ENCODE measurements around the gene APLN.

APLN gene

GRCh38 chrX:129654652-129655546 lies at the start of gene APLN:
APLN (minus strand) TSS chrX:129654956; CDS start chrX:129654630, 326 bp downstream.
- DNase-seq, result peak in 1 of 2 experiments; percentile 27

- DNase-seq, result no peak
These were observed 49.7 kb upstream of the APLN start for GRCh38 chrX:129704491-129704890.

GRCh38 chrX:129701624-129702069 lies 46.9 kb upstream of the APLN start:
- no peak for DNase-seq

- DNase-seq, result no peak
These were observed 45.8 kb upstream of the APLN start for GRCh38 chrX:129700536-129700935.

GRCh38 chrX:129698150-129698549 lies 43.4 kb upstream of the APLN start:
- DNase-seq, result no peak

- no peak for DNase-seq
These were observed 42.6 kb upstream of the APLN start for GRCh38 chrX:129697204-129697829.

- DNase-seq, result no peak
These were observed 41.9 kb upstream of the APLN start for GRCh38 chrX:129696463-129697155.

GRCh38 chrX:129695937-129696336 lies 41.2 kb upstream of the APLN start:
- DNase-seq, result no peak

- DNase-seq, result no peak
These were observed 40.8 kb upstream of the APLN start for GRCh38 chrX:129695535-129695934.

- DNase-seq, result no peak
These were observed 40.0 kb upstream of the APLN start for GRCh38 chrX:129694805-129695204.

GRCh38 chrX:129693354-129693753 lies 38.6 kb upstream of the APLN start:
- no peak for DNase-seq

GRCh38 chrX:129690435-129690834 lies 35.7 kb upstream of the APLN start:
- no peak for DNase-seq

GRCh38 chrX:129689796-129690195 lies 35.0 kb upstream of the APLN start:
- no peak for DNase-seq

- no peak for DNase-seq
These were observed 33.3 kb upstream of the APLN start for GRCh38 chrX:129688097-129688496.

- no peak for DNase-seq
These were observed 31.7 kb upstream of the APLN start for GRCh38 chrX:129686422-129686948.

- DNase-seq, result no peak
These were observed 28.2 kb upstream of the APLN start for GRCh38 chrX:129682979-129683378.

GRCh38 chrX:129679901-129680300 lies 25.1 kb upstream of the APLN start:
- peak; percentile 13 to 50 for DNase-seq

GRCh38 chrX:129678614-129679195 lies 23.9 kb upstream of the APLN start:
- DNase-seq, result no peak

GRCh38 chrX:129667412-129667811 lies 12.7 kb upstream of the APLN start:
- DNase-seq, result no peak

- no peak for DNase-seq
These were observed 11.3 kb upstream of the APLN start for GRCh38 chrX:129665916-129666644.

GRCh38 chrX:129663171-129663570 lies 8.4 kb upstream of the APLN start:
- no peak for DNase-seq

GRCh38 chrX:129661369-129661768 lies 6.6 kb upstream of the APLN start:
- no peak for DNase-seq
